Heart right ventricle (tissue), 16 donors: ENCODE results near the gene CDC42EP5. TPM values are rescaled to one million over a fixed set of nuclear protein-coding genes. Genes with fewer than 3 reads are reported as not detected.
"Not testable (repeated sequence)": the region's sequence is repeated elsewhere in the genome, so short reads cannot be mapped to it uniquely, and the experiment has no call there.

ENCODE experiments used
- ATAC-seq, 8 donors: fragments of 200-7000 bp; cut with Tn5 transposase; one replicate each; pipeline ENCODE4 v1.9.1; 2020; ENCODE audit warnings: mild to moderate bottlenecking in 8 of 8, moderate library complexity in 8 of 8, moderate number of reproducible peaks in 1 of 8
- DNase-seq, 2 donors: peaks; one replicate each; pipeline ENCODE4 v3.0.0-alpha.2; 2020
- H3K27ac ChIP-seq, 10 donors: fragments of 200-600 bp; sonication (generic) in 2 of 10; one replicate each; pipeline versions ENCODE4 v1.5.0 to v1.8.0; 2020 to 2022; ENCODE audit warnings: mild to moderate bottlenecking in 3 of 10
- H3K27me3 ChIP-seq, 7 donors: fragments of 200-600 bp; one replicate each; pipeline ENCODE4 v1.8.0; 2021 to 2022; ENCODE audit warnings: mild to moderate bottlenecking in 2 of 7
- H3K36me3 ChIP-seq, 9 donors: fragments of 200-600 bp; sonication (generic) in 1 of 9; one replicate each; pipeline versions ENCODE4 v1.5.0 to v1.8.0; 2020 to 2022; ENCODE audit warnings: mild to moderate bottlenecking in 2 of 9
- H3K4me1 ChIP-seq, 9 donors: fragments of 200-600 bp; sonication (generic) in 1 of 9; one replicate each; pipeline versions ENCODE4 v1.5.0 to v1.8.0; 2020 to 2022; ENCODE audit warnings: mild to moderate bottlenecking in 4 of 9
- H3K4me3 ChIP-seq, 10 donors: fragments of 200-600 bp; sonication (generic) in 2 of 10; one replicate each; pipeline versions ENCODE4 v1.5.0 to v1.8.0; 2020 to 2022; ENCODE audit warnings: mild to moderate bottlenecking in 7 of 10, moderate library complexity in 2 of 10
- H3K9me3 ChIP-seq, 11 donors: fragments of 200-600 bp in 10 of 11; sonication (generic) in 2 of 11; one replicate each; pipeline versions ENCODE4 v1.5.0 to v1.8.0; 2013 to 2022; ENCODE audit warnings: mild to moderate bottlenecking in 2 of 11, control low read depth in 1 of 11, moderate library complexity in 1 of 11
- CTCF ChIP-seq, 9 donors: fragments of 200-600 bp; sonication (generic) in 2 of 9; IDR thresholded peaks; one replicate each; pipeline versions ENCODE4 v1.5.0 to v1.8.0; 2021 to 2022; ENCODE audit warnings: antibody characterized with exemption in 9 of 9, mild to moderate bottlenecking in 5 of 9, moderate library complexity in 1 of 9
- WGBS, 2 donors: extraction: QIAGEN DNeasy Blood & Tissue Kit; methylation state at CpG; one replicate each; pipeline ENCODE4 v1.1.7; 2013; ENCODE audit warnings: inconsistent platforms in 1 of 2; 5-methylcytosine and 5-hydroxymethylcytosine counted together
- intact Hi-C, 10 donors: fragments of 100-400 bp; cut with DNase I; formaldehyde crosslinking; loops; one replicate each; pipeline versions ENCODE4 v1.11.1 to v1.14.2; 2022
- polyA plus RNA-seq, 2 donors: library from polyadenylated mRNA; stranded (reverse); fragments of 200-250 nt; gene quantifications; one replicate each; pipeline ENCODE4 v1.2.3, GENCODE V29; 2013
- total RNA-seq, 10 donors: library from RNA; stranded (reverse); fragmentation: NEBNext Ultra II Directional in 3 of 10; extraction: Animal tissue kit (Norgen Biotek cat#: 25700) in 3 of 10; gene quantifications; one replicate each; pipeline versions ENCODE4 v1.2.1 to v1.2.4, GENCODE V29; 2021 to 2023
- donor health status: Arrhythmogenic right ventricular cardiomyopathy.
- donor health status: ischemic (EF 13 %, LVEDD 7.1; RV severe dilation, severe dysfunction).
- donor health status: healthy with polysubstance abuse.
- donor health status: DM: no; HTN: yes; CAD: no.
- donor health status: DM: no; HTN: no; CAD: no.
- donor health status: ischemic (EF 25% LVEDD 6.9; RV normal size, moderate dysfunction).
- donor health status: ischemic (EF 25% LVEDD 5.7; RV mildly dilated, moderate dysfunction).
- donor health status: healthy.
- donor health status: DM: yes; HTN: yes; CAD: no.
- donor health status: Ischemic cardiomyopathy.
- donor health status: ischemic (EF 35%, LVEDD 5.7; RV mildly dilated, moderate dysfunction).
- donor health status: nonischemic (EF 11% LVEDD 7.7; RV severe dilation, severe dysfunction).
- donor health status: DM: yes; HTN: yes; CAD: no.
- donor health status: PGD.
- donor health status: ischemic (EF 29% LVEDD 5.4; RV normal size, mild dysfunction).
- donor health status: nonischemic (EF 23%, LVEDD 6.1; RV moderate dilation, normal function).

The CDC42EP5 gene
- total and polyA plus RNA-seq, 12 donors, result 5.3 to 22.8 (median 10.9) TPM

- peaks cover 5 to 38% (median 35%) of the 10 kb centered on the region in 9 donors for H3K4me1 ChIP-seq
- H3K36me3 ChIP-seq, result no peaks in the 10 kb centered on the region
- peak overlapping the region in 1 of 10 donors; percentile 22 for H3K4me3 ChIP-seq
- H3K9me3 ChIP-seq, result no peaks in the 10 kb centered on the region
- intact Hi-C loops, result no loop called here
- no peak for ATAC-seq
- 73 to 75% methylated on average over 6 of the region's 6 CpGs for WGBS, 2 donors
- DNase-seq, result no peak
- peak overlapping the region in 7 of 10 donors; percentile 75 to 89 (median 83) for H3K27ac ChIP-seq
- peaks cover 0 to 86% (median 18%) of the 10 kb centered on the region in 7 donors for H3K27me3 ChIP-seq
- TF ChIP-seq CTCF (IDR thresholded peaks at IDR 0.05), result no peak
Observed at GRCh38 chr19:54473892-54474372, 836 bp upstream of the CDC42EP5 start.

GRCh38 chr19:54470991-54471782 lies 1.9 kb downstream of the CDC42EP5 start:
- Histone ChIP-seq H3K9me3 (no peaks in the 10 kb centered on the region), H3K4me3 (peak overlapping the region; percentile 45 to 67 (median 55)), H3K4me1 (peaks cover 5 to 44% (median 36%) of the 10 kb centered on the region in 9 donors), H3K36me3 (peaks cover 0 to 7% (median 0%) of the 10 kb centered on the region in 9 donors), H3K27me3 (peaks cover 0 to 78% (median 20%) of the 10 kb centered on the region in 7 donors), H3K27ac (peak overlapping the region; percentile 76 to 95 (median 88))
- ATAC-seq (peak; percentile 8 to 46 (median 38)), DNase-seq (peak; percentile 55 to 66)
- WGBS, 2 donors, result 2% methylated on average over 58 to 60 of the region's 60 CpGs
- intact Hi-C loops, result no loop called here
- TF ChIP-seq CTCF (IDR thresholded peaks at IDR 0.05), result no peak

GRCh38 chr19:54470276-54470887 lies 2.7 kb downstream of the CDC42EP5 start:
- no peak for TF ChIP-seq CTCF (IDR thresholded peaks at IDR 0.05)
- intact Hi-C loops, result no loop called here
- DNase-seq (no peak), ATAC-seq (no peak)
- Histone ChIP-seq H3K4me3 (peak overlapping the region in 8 of 10 donors; percentile 53 to 67 (median 57)), H3K9me3 (no peaks in the 10 kb centered on the region), H3K27me3 (peaks cover 0 to 80% (median 20%) of the 10 kb centered on the region in 7 donors), H3K36me3 (peaks cover 0 to 7% (median 0%) of the 10 kb centered on the region in 9 donors), H3K27ac (peak overlapping the region; percentile 76 to 95 (median 88)), H3K4me1 (peaks cover 5 to 44% (median 36%) of the 10 kb centered on the region in 9 donors)
- WGBS, 2 donors, result 70 to 73% methylated on average over 10 of the region's 10 CpGs

- WGBS, 2 donors, result 34 to 37% methylated on average over 8 of the region's 8 CpGs
- intact Hi-C loops, result no loop called here
- Histone ChIP-seq H3K4me3 (no peak overlapping the region), H3K4me1 (peaks cover 5 to 46% (median 39%) of the 10 kb centered on the region in 9 donors), H3K36me3 (peaks cover 0 to 7% (median 0%) of the 10 kb centered on the region in 9 donors), H3K27me3 (peaks cover 0 to 73% (median 20%) of the 10 kb centered on the region in 7 donors), H3K27ac (peak overlapping the region; percentile 60 to 95 (median 84)), H3K9me3 (no peaks in the 10 kb centered on the region)
- ATAC-seq (peak in 7 of 8 donors; percentile 12 to 63 (median 32)), DNase-seq (peak; percentile 73 to 74)
- no peak for TF ChIP-seq CTCF (IDR thresholded peaks at IDR 0.05)
Observed at GRCh38 chr19:54469496-54469934, 3.6 kb downstream of the CDC42EP5 start.

GRCh38 chr19:54466110-54466480 lies 7.0 kb downstream of the CDC42EP5 start:
- H3K4me3 ChIP-seq, H3K9me3 ChIP-seq, intact Hi-C loops, ATAC-seq, DNase-seq: not testable (repeated sequence)
- peaks cover 0 to 49% (median 19%) of the 10 kb centered on the region in 7 donors for H3K27me3 ChIP-seq
- peak overlapping the region in 1 of 10 donors; percentile 21 for H3K27ac ChIP-seq
- peaks cover 11 to 58% (median 51%) of the 10 kb centered on the region in 9 donors for H3K4me1 ChIP-seq
- 96 to 98% methylated on average over 14 of the region's 14 CpGs for WGBS, 2 donors
- peaks cover 0 to 19% (median 11%) of the 10 kb centered on the region in 9 donors for H3K36me3 ChIP-seq
